HUDEP-2 (cell line): Measurements from ENCODE around the gene NUPR1.
"Not testable (repeated sequence)": the region's sequence is repeated elsewhere in the genome, so short reads cannot be mapped to it uniquely, and the experiment has no call there.

ENCODE experiments used
- DNase-seq, 76 experiments: peaks; one replicate each; lab custom pipeline; 2025; ENCODE audit not compliant: unreplicated experiment in 76 of 76; lab: John Stamatoyannopoulos, UW

NUPR1 gene

DNA sequence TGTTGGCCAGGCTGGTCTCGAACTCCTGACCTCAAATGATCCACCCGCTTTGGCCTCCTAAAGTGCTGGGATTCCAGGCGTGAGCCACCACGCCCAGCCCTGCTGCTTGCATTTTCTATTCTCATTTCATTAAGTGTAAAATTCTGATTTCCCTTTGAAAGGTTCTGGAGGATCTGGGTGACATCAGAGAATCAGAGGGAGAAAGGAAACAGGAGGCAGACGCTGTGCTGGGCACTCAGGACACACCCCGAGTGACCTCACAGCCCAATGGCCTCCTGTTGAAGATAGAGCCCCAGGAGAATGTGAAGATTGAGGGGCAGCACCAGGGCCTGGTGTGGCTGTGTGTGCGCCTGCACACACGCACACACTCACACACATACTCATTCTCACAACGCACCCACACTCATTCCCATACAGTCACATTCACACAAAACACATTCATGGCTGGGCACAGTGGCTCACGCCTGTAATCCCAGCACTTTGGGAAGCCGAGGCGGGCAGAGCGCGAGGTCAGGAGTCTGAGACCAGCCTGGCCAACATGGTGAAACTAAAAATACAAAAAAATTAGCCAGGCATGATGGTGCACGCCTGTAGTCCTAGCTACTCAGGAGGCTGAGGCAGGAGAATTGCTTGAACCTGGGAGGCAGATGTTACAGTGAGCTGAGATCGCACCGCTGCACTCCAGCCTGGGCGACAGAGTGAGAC, 38.1 kb downstream of the NUPR1 start:
- DNase-seq = not testable (repeated sequence)

DNA sequence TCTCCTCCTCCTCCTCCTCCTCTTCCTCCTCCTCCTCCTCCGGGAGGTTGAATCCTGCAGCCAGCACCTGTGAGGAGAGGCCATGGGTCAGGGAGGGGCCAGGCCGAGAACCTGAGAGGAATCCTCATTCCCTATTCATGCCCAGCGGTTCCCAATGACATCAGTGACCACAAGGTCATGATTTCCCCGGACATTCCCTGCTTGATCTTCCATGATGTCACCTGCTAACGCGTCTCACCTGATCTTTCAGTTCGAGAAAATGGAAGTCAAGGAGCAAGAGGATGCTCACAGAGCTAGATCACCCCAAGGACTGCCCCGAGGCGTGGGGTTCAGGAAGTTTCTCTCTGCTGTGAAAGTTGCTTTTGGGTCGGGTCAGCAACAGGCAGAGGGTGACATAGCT, 38.9 kb downstream of the NUPR1 start:
- no peak for DNase-seq

DNA sequence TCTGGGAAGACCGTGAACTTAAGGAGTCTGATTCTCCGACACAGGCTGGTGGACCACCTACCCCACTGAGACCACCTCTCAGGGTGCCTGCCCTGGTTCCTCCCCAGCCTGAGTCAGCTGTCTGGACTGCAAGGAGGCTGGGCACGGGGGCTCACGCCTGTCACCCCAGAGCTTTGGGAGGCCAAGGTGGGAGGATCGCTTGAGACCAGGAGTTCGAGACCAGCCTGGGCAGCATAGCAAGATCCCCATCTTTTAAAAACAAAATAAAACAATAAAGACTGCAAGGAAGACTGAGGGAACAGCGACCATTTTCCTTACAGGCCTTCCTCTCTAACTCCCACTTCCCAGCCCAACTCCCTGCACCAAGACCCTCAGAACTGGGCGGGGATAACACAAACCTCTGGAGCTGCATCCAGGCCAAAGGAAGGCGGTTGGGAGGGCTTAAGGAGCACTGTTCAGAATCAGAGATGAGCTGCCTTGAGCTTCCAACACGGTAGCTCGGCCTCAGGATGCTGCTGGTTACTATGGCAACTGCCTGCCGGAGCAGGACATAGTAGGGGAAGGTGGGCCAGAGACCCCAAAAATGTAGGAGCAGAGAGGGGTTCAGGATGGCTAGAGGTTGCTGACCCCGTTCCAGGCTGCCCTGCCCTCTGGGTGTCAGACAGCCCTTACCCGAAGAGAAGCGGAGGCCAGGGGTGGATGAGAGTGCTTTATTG, 40.0 kb downstream of the NUPR1 start:
- no peak for DNase-seq

DNA sequence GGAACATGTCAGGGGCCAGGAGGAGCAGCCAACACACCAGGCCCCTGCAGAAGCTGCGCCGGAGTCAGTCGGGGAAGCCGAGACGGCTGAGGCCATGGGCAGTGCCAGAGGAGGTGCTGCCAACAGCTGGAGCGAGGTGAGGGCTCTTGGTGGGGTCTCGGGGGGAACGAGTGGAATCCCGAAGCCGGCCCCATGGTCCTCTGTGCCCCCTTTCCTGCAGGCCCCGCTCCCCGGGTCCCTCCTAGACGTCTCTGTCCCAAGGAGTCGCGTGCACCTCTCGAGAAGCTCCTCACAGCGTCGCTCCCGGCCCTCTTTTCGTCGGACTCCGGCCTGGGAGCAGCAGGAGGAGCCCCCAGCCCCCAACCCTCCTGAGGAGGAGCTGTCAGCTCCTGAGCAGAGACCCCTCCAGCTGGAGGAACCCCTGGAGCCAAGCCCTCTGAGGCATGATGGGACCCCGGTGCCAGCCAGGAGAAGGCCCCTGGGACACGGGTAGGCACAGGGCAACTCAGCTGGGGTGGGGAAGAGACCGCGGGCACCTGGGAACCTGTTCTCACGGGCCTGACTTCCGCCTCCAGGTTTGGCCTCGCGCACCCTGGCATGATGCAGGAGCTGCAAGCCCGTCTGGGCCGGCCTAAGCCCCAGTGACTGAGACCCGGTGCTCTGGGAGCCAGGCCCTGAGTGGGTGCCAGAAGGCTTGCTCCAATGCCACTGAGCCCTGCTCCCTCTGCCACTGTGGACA, 40.7 kb downstream of the NUPR1 start:
- no peak for DNase-seq

DNA sequence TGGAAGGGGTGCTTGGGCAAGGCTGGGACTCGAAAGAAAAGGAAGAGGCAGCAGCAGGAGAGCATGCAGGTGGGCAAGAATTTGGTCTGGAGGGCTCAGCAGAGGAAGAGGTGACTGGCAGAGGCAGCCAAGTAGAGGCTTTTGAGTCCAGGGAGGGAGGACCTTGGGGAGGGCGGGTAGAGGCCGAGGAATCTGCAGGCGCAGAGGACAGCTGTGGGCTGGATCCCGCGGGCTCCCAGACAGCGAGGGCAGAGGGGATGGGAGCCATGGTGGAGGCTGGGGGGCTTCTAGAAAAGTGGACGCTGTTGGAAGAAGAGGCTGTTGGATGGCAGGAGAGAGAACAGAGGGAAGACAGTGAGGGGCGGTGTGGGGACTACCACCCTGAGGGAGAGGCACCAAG, 41.4 kb downstream of the NUPR1 start:
- DNase-seq = no peak

DNA sequence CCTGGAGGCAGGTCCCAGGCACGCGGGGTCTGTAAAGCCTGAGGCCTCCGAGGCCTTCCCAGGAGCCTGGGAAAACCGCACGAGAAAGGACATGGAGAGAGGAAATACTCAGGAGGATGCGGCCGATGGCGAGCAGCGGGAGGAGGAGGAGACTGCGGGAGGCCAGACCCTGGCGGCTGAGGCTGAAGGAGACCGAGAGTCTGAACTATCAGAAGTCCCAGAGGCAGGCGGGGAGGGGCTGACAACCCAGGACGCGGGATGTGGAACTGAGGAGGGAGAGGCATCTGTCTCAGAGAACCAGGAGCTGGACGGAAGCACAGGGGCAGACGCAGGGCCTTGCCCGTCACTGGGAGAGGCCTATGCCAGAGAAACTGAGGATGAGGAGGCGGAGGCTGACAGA, 41.9 kb downstream of the NUPR1 start:
- DNase-seq = no peak

DNA sequence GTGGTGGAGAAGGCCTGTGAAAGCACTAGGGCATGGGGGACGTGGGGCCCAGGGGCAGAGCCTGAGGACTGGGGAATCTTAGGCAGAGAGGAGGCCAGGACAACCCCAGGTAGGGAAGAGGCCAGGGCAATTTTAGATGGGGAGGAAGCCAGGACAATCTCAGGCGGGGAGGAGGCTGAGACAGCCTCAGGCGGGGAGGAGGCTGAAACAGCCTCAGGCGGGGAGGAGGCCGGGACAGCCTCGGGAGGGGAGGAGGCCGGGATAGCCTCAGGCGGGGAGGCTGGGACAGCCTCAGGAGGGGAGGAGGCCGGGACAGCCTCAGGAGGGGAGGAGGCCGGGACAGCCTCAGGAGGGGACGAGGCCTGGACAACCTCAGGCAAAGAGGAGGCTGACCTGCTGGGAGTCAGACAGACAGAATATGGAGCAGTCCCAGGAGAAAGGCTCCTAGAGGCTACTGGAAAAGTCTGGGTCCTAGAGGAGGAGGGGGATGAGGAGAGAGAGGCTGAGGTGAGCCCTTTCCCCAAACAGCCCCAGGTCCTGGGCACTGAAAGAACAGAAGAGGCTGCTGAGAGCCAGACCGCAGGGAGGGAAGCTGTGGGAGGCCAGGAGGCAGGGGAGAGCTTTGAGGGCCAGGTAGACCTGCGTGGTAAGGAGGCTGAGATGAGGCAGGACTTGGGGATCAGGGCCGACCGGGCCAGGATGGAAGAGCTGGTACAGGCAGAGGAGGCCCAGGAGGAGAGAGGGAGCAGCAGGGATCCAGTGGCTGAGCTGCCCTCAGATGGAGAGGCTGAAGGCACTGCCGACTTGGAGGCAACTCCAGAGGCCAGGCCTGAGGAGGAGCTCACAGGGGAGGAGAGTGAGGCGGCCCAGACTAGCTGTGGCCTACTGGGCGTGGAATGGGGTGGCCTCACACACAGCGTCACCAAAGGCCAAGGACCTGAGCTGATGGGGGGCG, 42.7 kb downstream of the NUPR1 start:
- DNase-seq = no peak

DNA sequence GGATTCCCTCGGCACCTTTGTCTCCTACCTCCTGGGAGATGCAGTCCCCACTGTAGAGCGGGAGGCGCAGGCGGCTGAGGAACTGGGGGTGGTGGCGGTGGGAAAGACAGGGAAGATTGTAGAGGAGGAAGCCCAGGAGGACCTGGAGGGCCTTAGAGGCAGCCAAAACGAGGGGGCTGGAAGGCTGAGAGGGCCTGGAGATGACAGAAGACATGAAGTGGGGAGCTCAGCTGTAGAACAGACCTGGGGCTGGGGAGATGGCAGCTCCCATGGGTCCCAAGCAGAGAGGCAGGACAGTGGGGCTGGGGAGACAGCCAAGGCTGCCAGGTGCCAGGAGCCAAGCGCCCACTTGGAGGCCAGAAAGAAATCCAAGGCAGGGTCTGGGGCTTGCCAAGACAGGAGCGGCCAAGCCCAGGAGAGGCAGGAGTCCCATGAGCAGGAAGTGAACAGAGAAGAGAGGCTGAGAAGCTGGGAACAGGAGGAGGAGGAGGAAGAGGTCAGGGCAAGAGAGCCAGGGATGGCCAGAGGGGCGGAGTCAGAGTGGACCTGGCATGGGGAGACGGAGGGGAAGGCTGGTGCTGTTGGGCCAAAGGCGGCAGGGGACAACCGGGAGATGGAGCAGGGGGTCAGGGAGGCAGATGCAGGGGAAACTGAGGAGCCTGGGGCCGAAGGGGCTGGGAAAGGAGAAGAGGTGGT, 43.5 kb downstream of the NUPR1 start:
- DNase-seq = peak in 1 of 76 experiments; percentile 7

DNA sequence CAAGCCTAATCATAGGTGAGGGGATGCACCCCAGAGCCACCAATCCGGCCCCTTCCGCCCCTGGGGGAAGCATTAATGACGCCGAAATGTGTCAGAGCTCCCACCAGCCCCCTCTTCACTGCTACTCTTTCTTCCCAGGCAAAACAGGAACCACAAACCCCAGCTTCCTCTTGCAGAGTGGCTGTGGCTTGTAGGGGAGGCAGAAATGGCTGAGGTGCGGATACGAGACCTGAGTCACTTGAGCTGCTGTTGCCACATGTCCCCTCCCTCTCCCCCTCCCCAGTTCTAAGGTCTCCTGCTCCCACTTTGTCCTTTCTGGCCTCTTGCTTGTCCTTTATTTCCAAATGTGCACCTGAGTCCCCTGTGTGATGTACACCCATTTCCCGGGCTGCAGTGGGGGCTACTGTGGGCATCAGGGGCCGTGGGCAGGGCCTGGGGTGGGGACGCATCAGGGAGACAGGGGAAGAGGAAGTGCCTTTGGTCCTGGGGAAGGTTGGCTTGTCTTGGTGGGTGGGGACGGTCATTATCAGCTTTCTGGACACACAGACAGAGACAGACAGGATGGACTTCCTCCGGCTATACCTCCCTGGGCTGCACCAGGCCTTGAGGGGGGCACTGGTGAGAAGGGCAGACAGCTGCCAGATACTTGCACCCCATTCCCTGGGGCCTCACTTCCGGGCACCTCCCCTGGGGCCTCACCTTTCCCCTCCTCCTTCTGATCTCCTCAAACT, 44.5 kb downstream of the NUPR1 start, which contains the start of gene APOBR:
APOBR (plus strand) TSS at position 523 of the 731 bp plus-strand sequence; CDS start at position 562, 39 bp downstream.
- peak in 28 of 76 experiments; percentile 1 to 57 (median 18) for DNase-seq

DNA sequence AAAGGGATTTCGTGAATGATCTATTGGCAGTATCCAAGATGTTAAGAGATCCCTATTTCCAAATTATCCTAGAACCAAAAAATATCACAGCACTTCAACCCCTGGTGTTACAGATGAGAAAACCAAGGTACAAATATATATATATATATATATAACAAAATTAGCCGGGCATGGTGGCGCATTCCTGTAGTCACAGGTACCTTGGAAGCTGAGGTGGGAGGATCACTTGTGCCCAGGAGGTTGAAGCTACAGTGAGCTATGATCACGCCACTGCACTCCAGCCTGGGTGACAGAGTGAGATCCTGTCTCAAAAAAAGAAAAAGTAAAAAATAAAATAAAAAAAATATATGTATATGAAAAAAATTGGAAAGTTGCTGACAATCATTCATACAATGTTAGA, 46.3 kb downstream of the NUPR1 start:
- no peak for DNase-seq

DNA sequence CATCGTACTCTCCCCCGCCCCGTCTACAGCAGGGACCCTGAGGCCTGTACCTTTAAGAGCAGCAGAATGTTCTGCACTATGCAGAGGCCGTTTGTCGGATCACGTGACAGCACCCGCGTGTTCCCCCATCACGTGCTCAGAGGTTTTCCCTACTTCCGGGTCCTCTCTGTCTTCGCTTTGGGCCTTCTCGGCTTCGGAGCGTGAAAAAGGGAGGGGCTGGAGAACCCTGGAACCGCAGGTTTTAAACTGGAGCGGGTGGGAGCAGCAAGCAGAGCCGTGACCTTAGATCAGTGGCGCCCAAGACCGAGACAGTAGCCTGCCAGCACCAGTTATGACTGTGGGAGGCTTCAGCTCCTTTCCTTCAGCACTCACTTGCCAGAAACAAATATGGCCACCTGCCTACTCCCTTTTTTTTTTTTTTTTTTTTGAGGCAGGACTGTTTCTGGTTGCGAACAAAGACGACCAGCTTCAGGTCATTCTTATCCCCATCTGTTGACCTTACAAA, 46.8 kb downstream of the NUPR1 start, which contains the start of gene CLN3:
CLN3 (minus strand) TSS at position 105 of the 505 bp plus-strand sequence. CDS start 315 bp downstream, outside the sequence.
- peak in 75 of 76 experiments; percentile 49 to 96 (median 82) for DNase-seq

DNA sequence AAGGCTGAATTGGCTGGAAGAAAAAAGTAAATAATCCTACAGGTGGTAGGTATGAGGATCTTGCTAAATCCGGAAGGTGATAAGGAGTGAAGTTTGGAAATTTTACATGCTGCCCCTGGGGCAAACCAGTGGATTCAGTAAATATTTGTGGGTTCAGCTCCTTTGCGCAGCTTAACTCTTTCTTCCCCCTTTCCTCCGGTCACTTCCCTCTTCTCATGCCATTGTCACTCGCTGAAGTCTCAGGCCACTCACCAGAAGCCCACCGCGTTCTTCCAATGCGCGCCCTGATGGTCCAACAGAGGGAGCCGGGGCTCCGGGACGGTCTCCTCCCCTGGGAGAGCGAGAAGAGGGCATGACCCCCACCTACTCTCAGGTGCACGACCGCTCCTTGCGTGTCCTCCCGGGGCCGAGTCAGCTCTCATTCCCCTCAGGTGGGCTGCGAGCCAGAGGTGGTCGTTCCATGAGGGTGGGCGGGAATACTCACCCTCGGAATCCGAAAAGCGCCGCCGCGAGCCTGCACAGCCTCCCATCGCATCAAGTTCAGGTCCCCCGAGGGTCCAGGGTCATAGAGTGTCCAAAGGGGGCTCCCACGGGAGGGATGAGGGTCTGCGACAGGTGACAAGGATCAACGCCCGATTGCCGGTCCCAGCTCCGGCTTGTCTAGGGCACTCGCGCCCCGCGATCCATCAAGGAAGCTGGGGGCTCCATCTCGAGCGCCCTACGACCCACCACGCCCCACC, 47.4 kb downstream of the NUPR1 start:
- DNase-seq = peak in 15 of 76 experiments; percentile 6 to 41 (median 16)

DNA sequence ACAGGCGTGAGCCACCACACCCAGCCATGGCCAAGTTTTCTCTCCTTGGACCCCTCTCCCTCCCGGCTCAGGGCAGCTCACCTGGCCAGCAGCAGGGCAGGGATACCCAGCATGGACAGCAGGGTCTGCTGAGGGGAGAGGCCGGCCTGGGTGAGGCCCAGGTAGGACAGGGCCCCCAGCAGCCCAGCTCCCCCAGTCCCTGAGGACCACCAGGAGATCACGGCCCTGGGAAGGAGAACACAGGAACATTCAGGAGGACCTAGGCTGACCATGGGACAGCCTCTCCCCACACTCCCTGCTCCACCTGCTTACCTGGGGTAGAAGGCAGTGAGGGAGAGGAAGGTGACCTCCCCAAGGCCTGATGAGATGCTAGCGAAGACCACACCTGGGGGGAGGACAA, 52.5 kb downstream of the NUPR1 start:
- no peak for DNase-seq

DNA sequence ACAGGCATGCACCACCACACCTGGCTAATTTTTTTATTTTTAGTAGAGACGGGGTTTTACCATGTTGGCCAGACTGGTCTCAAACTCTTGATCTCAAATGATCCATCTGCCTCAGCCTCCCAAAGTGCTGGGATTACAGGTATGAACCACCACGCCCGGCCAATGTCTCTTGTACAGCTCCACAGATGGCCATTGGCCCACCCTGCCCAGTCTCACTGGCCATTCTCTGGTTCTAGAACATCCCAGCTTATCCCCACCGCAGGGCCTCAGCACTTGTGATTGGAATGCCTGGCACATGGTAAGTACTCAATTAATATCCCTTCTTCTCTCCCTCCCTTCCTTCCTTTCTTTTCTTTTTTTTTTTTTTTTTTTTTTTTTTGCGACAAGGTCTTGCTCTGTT, 55.4 kb downstream of the NUPR1 start:
- DNase-seq = not testable (repeated sequence)
